ENCODE results near the gene KLHL12. TPM values are rescaled to one million over a fixed set of nuclear protein-coding genes. Genes with fewer than 3 reads are reported as not detected.

KLHL12 gene
- total RNA-seq, 1 donor = 23.2 TPM

- peaks cover 75% of the 10 kb centered on the region for H3K79me2 ChIP-seq (ENCODE audit: insufficient read depth, low read length)
- peaks cover 55% of the 10 kb centered on the region for H4K20me1 ChIP-seq (ENCODE audit: insufficient read depth, low read length)
- no peak overlapping the region for H2AFZ ChIP-seq (ENCODE audit: low read length)
- H3K36me3 ChIP-seq (ENCODE audit: insufficient read depth, low read length) = peaks cover 13% of the 10 kb centered on the region
- no peak overlapping the region for H3K27ac ChIP-seq (ENCODE audit: low read depth, low read length)
- no peak overlapping the region for H3K4me2 ChIP-seq (ENCODE audit: insufficient read depth, low read length)
- no peaks in the 10 kb centered on the region for H3K9me3 ChIP-seq (ENCODE audit: low read depth, low read length)
- DNase-seq (ENCODE audit: insufficient read length, low spot score, missing footprints) = no peak
- no peak overlapping the region for H3K4me3 ChIP-seq (ENCODE audit: insufficient read depth, low read length)
- TF ChIP-seq CTCF (IDR thresholded peaks at IDR 0.05; ENCODE audit: extremely low read depth, low read depth, low read length) = no peak
- H3K27me3 ChIP-seq (ENCODE audit: insufficient read depth, low read length) = no peaks in the 10 kb centered on the region
- H3K4me1 ChIP-seq (ENCODE audit: insufficient read depth, low read length) = peaks cover 32% of the 10 kb centered on the region
Observed at GRCh38 chr1:202954057-202954745, 27.2 kb upstream of the KLHL12 start.

GRCh38 chr1:202953392-202953791 lies 26.4 kb upstream of the KLHL12 start:
- Histone ChIP-seq H3K4me2 (ENCODE audit: insufficient read depth, low read length) (peak overlapping the region; percentile 31), H3K4me1 (ENCODE audit: insufficient read depth, low read length) (peaks cover 24% of the 10 kb centered on the region), H3K79me2 (ENCODE audit: insufficient read depth, low read length) (peaks cover 75% of the 10 kb centered on the region), H3K4me3 (ENCODE audit: insufficient read depth, low read length) (no peak overlapping the region), H2AFZ (ENCODE audit: low read length) (no peak overlapping the region), H3K27ac (ENCODE audit: low read depth, low read length) (peak overlapping the region; percentile 20), H3K9me3 (ENCODE audit: low read depth, low read length) (no peaks in the 10 kb centered on the region), H3K36me3 (ENCODE audit: insufficient read depth, low read length) (peaks cover 13% of the 10 kb centered on the region), H4K20me1 (ENCODE audit: insufficient read depth, low read length) (peaks cover 55% of the 10 kb centered on the region), H3K27me3 (ENCODE audit: insufficient read depth, low read length) (no peaks in the 10 kb centered on the region)
- DNase-seq (ENCODE audit: insufficient read length, low spot score, missing footprints) = no peak
- no peak for TF ChIP-seq CTCF (IDR thresholded peaks at IDR 0.05; ENCODE audit: extremely low read depth, low read depth, low read length)

DNA sequence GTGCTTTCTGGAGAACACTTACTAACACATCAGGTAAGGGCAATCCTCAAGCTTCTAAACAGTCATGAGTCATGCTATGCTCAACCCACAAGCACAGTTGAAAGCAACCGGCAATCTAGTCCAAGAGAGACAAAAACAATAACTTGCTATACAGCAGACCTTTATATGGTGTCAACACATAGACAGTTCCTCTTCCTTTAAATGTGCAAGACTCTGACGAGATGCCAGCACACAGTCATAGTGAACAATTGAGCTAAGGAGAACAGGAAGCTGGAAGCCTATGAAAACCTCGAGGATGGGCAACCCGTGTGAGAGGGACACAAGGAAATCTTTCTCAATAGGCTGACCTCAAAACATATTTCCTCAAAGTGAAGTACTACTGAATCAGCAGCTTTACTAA lies 25.8 kb upstream of the KLHL12 start:
- peaks cover 73% of the 10 kb centered on the region for H3K79me2 ChIP-seq (ENCODE audit: insufficient read depth, low read length)
- H2AFZ ChIP-seq (ENCODE audit: low read length) = no peak overlapping the region
- peaks cover 23% of the 10 kb centered on the region for H3K4me1 ChIP-seq (ENCODE audit: insufficient read depth, low read length)
- H3K4me2 ChIP-seq (ENCODE audit: insufficient read depth, low read length) = peak overlapping the region; percentile 31
- DNase-seq (ENCODE audit: insufficient read length, low spot score, missing footprints) = peak; percentile 84
- H3K4me3 ChIP-seq (ENCODE audit: insufficient read depth, low read length) = no peak overlapping the region
- peaks cover 13% of the 10 kb centered on the region for H3K36me3 ChIP-seq (ENCODE audit: insufficient read depth, low read length)
- no peaks in the 10 kb centered on the region for H3K27me3 ChIP-seq (ENCODE audit: insufficient read depth, low read length)
- peaks cover 55% of the 10 kb centered on the region for H4K20me1 ChIP-seq (ENCODE audit: insufficient read depth, low read length)
- H3K27ac ChIP-seq (ENCODE audit: low read depth, low read length) = peak overlapping the region; percentile 20
- H3K9me3 ChIP-seq (ENCODE audit: low read depth, low read length) = no peaks in the 10 kb centered on the region
- no peak for TF ChIP-seq CTCF (IDR thresholded peaks at IDR 0.05; ENCODE audit: extremely low read depth, low read depth, low read length)

DNA sequence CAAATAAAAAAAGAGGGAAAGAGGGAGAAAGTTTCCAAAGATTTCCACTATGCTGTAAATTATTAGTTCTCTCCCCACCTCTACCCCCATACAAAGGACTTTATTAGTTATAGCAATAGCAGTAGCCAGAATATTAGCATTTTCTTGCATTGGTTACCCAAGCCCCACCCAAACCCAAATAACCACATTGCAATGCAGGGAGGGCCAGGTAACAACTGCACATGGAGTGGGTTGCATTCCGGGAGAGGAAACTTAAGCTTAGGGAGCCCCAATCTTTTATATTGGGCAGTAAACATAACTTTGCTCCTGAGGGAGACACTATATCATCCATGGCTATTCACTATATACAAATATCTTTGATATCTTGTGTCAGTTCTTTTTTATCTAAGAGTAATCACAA lies 25.1 kb upstream of the KLHL12 start:
- Histone ChIP-seq H3K4me2 (ENCODE audit: insufficient read depth, low read length) (no peak overlapping the region), H4K20me1 (ENCODE audit: insufficient read depth, low read length) (peaks cover 51% of the 10 kb centered on the region), H3K27me3 (ENCODE audit: insufficient read depth, low read length) (no peaks in the 10 kb centered on the region), H3K4me1 (ENCODE audit: insufficient read depth, low read length) (peaks cover 18% of the 10 kb centered on the region), H3K79me2 (ENCODE audit: insufficient read depth, low read length) (peaks cover 66% of the 10 kb centered on the region), H3K9me3 (ENCODE audit: low read depth, low read length) (no peaks in the 10 kb centered on the region), H2AFZ (ENCODE audit: low read length) (no peak overlapping the region), H3K4me3 (ENCODE audit: insufficient read depth, low read length) (no peak overlapping the region), H3K27ac (ENCODE audit: low read depth, low read length) (no peak overlapping the region), H3K36me3 (ENCODE audit: insufficient read depth, low read length) (peaks cover 13% of the 10 kb centered on the region)
- no peak for DNase-seq (ENCODE audit: insufficient read length, low spot score, missing footprints)
- TF ChIP-seq CTCF (IDR thresholded peaks at IDR 0.05; ENCODE audit: extremely low read depth, low read depth, low read length) = no peak
